AG10803 (cell line): Measurements from ENCODE around the gene RNPC3.

Experiments
- DNase-seq: peaks from one replicate; pipeline ENCODE4 v3.0.0; 2010; ENCODE audit warnings: low read depth
- H3K4me3 ChIP-seq: 2 replicates; pipeline ENCODE4 v1.5.1; 2011; ENCODE audit warnings: mild to moderate bottlenecking, low read length, control low read depth
- TF ChIP-seq, protein P1 (sequence below): conservative IDR thresholded peaks from 2 replicates; pipeline ENCODE4 v1.5.1; 2011; ENCODE audit warnings: mild to moderate bottlenecking, low read length, control low read depth, inconsistent platforms

Gene RNPC3, protein sequence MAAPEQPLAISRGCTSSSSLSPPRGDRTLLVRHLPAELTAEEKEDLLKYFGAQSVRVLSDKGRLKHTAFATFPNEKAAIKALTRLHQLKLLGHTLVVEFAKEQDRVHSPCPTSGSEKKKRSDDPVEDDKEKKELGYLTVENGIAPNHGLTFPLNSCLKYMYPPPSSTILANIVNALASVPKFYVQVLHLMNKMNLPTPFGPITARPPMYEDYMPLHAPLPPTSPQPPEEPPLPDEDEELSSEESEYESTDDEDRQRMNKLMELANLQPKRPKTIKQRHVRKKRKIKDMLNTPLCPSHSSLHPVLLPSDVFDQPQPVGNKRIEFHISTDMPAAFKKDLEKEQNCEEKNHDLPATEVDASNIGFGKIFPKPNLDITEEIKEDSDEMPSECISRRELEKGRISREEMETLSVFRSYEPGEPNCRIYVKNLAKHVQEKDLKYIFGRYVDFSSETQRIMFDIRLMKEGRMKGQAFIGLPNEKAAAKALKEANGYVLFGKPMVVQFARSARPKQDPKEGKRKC

DNA sequence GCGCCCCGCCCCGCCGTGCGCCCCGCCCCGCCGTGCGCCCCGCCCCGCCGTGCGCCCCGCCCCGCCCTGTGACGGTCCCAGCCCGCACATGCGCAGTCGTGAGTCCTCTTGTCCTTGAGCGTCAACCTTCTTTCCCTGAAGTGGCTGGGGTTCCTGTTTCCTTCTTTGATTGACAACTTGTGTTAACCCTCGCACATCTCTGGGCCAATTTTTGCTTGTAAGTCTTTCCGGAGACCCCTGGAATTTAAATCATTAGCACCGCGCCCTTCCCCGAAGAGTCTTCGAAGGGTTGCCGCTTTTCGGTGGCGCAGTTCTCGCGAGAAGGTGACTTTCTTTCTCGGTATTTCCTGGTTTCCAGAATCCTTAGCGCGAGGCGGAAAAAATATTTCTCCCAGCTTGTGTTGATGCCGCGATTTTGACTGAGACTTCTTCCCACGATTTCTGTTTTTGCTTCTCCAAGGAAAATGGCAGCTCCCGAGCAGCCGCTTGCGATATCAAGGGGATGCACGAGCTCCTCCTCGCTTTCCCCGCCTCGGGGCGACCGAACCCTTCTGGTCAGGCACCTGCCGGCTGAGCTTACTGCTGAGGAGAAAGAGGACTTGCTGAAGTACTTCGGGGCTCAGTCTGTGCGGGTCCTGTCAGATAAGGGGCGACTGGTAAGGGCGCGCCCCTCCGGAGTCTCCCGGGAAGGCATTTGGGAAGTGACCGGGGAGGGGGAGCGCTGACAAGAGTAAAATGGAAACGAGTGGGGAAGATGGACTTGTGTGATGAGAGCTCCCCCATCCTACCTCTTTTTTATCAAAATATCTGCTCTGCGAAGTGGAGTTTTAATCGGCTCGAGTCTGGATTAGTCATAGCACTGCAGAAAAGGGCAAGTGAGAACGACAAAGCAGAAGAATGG is at the start of gene RNPC3:
Gene RNPC3 (plus strand): TSS at position 93 of the 901 bp plus-strand sequence. CDS start 372 bp downstream, at position 465.
- peak; percentile 88 for DNase-seq
- TF ChIP-seq, protein P1, sequence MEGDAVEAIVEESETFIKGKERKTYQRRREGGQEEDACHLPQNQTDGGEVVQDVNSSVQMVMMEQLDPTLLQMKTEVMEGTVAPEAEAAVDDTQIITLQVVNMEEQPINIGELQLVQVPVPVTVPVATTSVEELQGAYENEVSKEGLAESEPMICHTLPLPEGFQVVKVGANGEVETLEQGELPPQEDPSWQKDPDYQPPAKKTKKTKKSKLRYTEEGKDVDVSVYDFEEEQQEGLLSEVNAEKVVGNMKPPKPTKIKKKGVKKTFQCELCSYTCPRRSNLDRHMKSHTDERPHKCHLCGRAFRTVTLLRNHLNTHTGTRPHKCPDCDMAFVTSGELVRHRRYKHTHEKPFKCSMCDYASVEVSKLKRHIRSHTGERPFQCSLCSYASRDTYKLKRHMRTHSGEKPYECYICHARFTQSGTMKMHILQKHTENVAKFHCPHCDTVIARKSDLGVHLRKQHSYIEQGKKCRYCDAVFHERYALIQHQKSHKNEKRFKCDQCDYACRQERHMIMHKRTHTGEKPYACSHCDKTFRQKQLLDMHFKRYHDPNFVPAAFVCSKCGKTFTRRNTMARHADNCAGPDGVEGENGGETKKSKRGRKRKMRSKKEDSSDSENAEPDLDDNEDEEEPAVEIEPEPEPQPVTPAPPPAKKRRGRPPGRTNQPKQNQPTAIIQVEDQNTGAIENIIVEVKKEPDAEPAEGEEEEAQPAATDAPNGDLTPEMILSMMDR, result peak; percentile 10; the same call in 1 of the 2 replicates
- peak within 1 kb of the TSS; percentile 84 for H3K4me3 ChIP-seq

DNA sequence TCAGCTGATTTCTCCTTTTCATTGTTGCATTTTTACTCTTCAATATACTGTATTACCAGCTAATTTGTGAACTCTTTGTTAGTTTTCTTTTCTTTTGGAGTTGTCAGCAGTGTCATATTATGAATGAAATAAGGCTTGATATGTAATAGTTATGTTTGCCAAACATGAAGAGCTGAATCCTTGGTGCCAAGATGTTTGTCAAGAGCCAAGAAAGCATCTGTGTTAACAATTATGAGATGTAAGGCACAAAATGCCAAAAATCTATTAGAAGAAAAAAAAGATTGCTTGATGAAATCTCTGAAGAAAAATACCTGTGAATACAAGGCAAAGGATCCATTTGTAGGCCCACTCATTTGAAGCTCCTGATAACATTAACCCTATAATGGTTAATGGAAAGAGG is 48.4 kb upstream of the RNPC3 start:
- no peak for DNase-seq
- no peak overlapping the region for H3K4me3 ChIP-seq
- TF ChIP-seq, protein P1, result no peak

DNA sequence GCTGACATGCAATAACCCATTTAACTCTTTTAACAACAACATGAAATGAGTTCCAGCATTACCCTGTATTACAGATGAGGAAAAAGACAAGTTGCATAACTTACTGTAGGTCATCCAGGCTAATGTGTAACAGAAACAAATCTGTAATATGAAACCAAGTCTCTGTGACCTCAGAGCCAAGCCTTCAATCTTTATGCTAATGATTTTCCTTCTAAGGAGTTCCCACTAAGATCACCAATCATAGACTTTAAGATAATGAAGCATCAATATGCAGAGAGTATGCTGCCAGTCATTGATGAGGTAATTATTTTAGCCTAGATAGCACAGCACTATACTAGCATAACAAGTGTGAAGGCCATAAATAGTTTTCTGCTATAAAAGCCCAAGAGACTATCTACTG is 35.6 kb upstream of the RNPC3 start:
- TF ChIP-seq, protein P1, result no peak
- peak; percentile 13 for DNase-seq
- no peak overlapping the region for H3K4me3 ChIP-seq

DNA sequence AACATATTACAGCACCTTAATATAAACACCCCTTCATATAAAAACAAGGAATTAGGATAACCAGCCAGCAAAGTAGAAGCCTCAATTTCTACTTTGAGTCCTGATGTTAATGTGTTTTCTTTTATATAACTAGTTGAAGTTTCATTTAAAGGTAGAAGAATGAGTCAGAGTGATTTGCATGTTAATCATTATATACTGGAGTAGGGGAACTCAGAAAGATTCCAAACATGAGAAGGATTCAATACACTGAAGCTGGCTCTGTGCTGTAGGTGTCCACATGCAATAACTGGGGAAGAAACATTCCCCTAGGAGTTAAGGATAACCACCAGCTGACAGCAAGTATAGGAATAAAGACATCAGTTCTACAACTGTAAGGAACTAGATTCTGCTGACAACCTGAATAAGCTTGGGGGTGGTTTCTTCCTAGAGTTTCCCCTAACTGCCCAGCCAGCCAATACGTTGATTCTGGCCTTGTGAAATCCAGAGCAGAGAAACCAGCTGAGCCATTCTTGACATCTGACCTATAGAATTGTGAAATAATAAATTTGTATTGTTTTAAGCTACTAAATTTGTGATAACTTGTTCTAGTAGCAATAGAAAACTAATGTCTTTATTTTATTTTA is 33.4 kb upstream of the RNPC3 start:
- DNase-seq, result no peak
- TF ChIP-seq, protein P1, result no peak

DNA sequence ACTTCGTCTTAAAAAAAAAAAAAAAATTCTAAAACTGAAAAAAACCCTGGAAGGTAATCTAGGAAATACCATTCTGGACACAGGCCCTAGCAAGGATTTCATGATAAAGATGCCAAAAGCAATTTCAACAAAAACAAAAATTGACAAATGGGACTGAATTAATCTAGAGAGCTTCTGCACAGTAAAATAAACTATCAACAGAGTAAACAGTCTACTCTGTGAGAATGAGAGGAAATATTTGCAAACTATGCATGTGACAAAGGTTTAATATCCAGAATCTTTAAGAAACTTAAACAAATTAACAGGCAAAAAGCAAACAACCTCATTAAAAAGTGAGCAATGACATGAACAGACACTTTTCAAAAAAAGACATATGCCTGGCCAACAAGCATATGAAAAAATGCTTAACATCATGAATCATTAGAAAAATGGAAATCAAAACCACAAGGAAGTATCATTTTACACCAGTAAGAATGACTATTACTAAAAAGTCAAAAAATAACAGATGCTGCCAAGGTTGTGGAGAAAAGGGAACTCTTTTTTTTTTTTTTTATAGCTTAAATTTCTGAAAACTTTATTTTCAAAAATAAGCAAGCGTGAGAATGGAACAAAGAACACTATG is 29.4 kb upstream of the RNPC3 start:
- TF ChIP-seq, protein P1, result no peak
- peak; percentile 39 for DNase-seq

More for the DNA sequence above, 33.4 kb upstream of the RNPC3 start:
- H3K4me3 ChIP-seq, result no peak overlapping the region

DNA sequence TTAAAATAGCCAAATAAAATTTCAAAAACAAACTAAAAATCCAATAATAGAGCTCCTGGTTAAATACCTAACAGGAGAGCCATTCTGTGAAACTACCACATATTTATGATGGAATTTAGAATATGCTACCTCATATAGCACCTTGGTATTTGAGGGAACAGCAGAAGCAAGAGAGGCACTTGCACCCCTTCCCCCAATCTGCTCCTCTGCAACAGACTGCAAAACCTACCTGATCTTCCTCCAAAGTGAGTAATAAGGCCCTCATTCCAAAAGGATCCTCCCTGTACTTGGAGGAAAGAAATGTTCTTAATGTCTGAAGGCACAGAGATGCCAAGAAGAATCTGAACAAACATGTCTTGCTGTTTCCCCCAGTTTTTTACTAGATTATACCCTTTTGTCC is 28.1 kb upstream of the RNPC3 start:
- no peak for DNase-seq
- H3K4me3 ChIP-seq, result no peak overlapping the region
- TF ChIP-seq, protein P1, result no peak

More for the DNA sequence above, 29.4 kb upstream of the RNPC3 start:
- no peak overlapping the region for H3K4me3 ChIP-seq
